Parathyroid adenoma (tissue), 2 donors: ENCODE data around the gene GNAZ.

Experiments used
- H2AFZ ChIP-seq: fragments of 300-600 bp; sonication (generic); one replicate; pipeline ENCODE4 v1.7.0; 2017; ENCODE audit warnings: antibody characterized with exemption, mild to moderate bottlenecking
- H3K27ac ChIP-seq: fragments of 300-600 bp; sonication (generic); one replicate; pipeline ENCODE4 v1.7.0; 2017
- H3K27me3 ChIP-seq: fragments of 300-600 bp; sonication (generic); one replicate; pipeline ENCODE4 v1.7.0; 2017; ENCODE audit warnings: low read length; ENCODE audit not compliant: control insufficient read depth, insufficient read depth
- H3K36me3 ChIP-seq: fragments of 300-600 bp; sonication (generic); one replicate; pipeline ENCODE4 v1.7.0; 2017; ENCODE audit warnings: low read length; ENCODE audit not compliant: control insufficient read depth, insufficient read depth
- H3K4me1 ChIP-seq: fragments of 300-600 bp; sonication (generic); one replicate; pipeline ENCODE4 v1.7.0; 2017; ENCODE audit warnings: control low read depth
- H3K4me2 ChIP-seq: fragments of 300-600 bp; sonication (generic); one replicate; pipeline ENCODE4 v1.7.0; 2017; ENCODE audit warnings: low read length
- H3K4me3 ChIP-seq: fragments of 300-600 bp; sonication (generic); one replicate; pipeline ENCODE4 v1.7.0; 2017; ENCODE audit warnings: low read depth, low read length
- H3K79me2 ChIP-seq: fragments of 300-600 bp; sonication (generic); one replicate; pipeline ENCODE4 v1.7.0; 2017; ENCODE audit warnings: control low read depth
- H3K9ac ChIP-seq: fragments of 300-600 bp; sonication (generic); one replicate; pipeline ENCODE4 v1.7.0; 2017; ENCODE audit warnings: mild to moderate bottlenecking
- H3K9me3 ChIP-seq: fragments of 300-600 bp; sonication (generic); one replicate; pipeline ENCODE4 v1.7.0; 2017; ENCODE audit warnings: low read length; ENCODE audit not compliant: control insufficient read depth
- TF ChIP-seq, protein P1 (sequence below): fragments of 300-600 bp; sonication (generic); IDR thresholded peaks from one replicate; pipeline ENCODE4 v1.7.0; 2017; ENCODE audit warnings: antibody characterized with exemption, mild to moderate bottlenecking
- donor health status: primary hyperparathyroidism.

The GNAZ gene

DNA sequence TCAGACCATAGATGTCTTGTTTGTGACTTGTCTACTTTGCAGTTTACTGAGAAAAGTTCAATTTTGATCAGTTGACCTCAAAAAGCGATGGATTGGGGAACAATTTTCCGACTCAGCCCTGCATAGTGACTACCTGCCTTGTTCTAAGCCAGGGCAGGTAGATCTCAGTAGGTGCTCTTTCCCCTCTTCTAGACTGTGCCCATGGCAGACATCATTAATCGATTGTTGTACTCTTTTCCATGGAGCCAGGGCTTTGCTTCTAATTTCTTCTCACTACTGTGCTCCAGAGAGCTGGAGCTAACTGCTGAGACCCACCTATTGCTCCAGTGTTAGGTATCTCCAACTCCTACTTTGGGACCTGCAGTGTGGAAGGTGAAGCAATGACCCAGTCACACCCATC is 84.8 kb downstream of the GNAZ start:
- Histone ChIP-seq H3K79me2 (no peaks in the 10 kb centered on the region), H3K36me3 (no peaks in the 10 kb centered on the region), H3K4me3 (no peak overlapping the region), H3K27me3 (no peaks in the 10 kb centered on the region), H3K4me2 (no peak overlapping the region), H3K9ac (no peak overlapping the region), H3K27ac (no peak overlapping the region), H3K4me1 (no peaks in the 10 kb centered on the region), H3K9me3 (no peaks in the 10 kb centered on the region), H2AFZ (no peak overlapping the region)
- TF ChIP-seq, protein P1, sequence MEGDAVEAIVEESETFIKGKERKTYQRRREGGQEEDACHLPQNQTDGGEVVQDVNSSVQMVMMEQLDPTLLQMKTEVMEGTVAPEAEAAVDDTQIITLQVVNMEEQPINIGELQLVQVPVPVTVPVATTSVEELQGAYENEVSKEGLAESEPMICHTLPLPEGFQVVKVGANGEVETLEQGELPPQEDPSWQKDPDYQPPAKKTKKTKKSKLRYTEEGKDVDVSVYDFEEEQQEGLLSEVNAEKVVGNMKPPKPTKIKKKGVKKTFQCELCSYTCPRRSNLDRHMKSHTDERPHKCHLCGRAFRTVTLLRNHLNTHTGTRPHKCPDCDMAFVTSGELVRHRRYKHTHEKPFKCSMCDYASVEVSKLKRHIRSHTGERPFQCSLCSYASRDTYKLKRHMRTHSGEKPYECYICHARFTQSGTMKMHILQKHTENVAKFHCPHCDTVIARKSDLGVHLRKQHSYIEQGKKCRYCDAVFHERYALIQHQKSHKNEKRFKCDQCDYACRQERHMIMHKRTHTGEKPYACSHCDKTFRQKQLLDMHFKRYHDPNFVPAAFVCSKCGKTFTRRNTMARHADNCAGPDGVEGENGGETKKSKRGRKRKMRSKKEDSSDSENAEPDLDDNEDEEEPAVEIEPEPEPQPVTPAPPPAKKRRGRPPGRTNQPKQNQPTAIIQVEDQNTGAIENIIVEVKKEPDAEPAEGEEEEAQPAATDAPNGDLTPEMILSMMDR = no peak

DNA sequence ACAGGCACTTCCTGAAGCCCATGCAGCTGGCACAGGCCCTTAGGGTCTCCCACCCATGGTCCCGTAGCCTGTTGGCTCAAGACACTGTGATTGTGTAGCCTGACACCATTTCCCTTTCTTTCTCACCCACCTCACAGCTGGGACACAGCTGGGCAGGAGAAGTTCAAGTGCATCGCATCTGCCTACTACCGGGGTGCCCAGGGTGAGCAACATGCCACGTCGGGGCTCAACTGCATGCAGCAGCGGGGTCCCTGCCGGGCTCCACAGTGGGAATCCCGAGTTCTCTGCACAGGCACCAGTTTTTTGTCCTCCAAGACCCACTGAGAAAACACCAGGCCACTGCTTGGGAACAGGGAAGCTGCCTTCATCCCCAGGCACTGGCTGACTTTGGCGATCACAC is 85.5 kb downstream of the GNAZ start:
- H3K4me1 ChIP-seq = no peaks in the 10 kb centered on the region
- TF ChIP-seq, protein P1 = no peak
- H3K79me2 ChIP-seq = no peaks in the 10 kb centered on the region
- H3K4me3 ChIP-seq = no peak overlapping the region
- H2AFZ ChIP-seq = no peak overlapping the region
- no peak overlapping the region for H3K9ac ChIP-seq
- no peak overlapping the region for H3K27ac ChIP-seq
- H3K4me2 ChIP-seq = no peak overlapping the region
- H3K9me3 ChIP-seq = no peaks in the 10 kb centered on the region
- H3K27me3 ChIP-seq = no peaks in the 10 kb centered on the region
- no peaks in the 10 kb centered on the region for H3K36me3 ChIP-seq

DNA sequence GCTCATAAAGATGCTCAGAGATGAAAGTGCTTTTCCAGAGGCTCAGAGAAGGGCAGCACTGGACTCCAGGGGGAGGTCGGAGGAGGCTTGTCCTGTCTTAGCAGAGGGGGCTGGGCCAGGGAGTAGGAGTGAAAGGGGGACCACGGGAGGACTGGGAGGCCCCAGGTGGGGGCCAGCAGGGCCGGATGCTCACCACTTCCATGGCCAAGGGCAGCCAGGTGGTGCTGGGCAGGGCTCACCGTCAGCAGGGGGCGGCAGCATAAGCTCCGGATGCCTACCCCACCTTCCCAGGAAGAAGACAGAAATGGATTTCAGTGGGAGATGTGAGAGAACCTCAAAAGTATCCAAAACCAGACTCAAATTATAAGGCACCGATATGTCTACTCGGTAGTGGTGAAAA is 86.0 kb downstream of the GNAZ start:
- H2AFZ ChIP-seq = no peak overlapping the region
- no peaks in the 10 kb centered on the region for H3K79me2 ChIP-seq
- no peak overlapping the region for H3K27ac ChIP-seq
- H3K9ac ChIP-seq = no peak overlapping the region
- no peaks in the 10 kb centered on the region for H3K36me3 ChIP-seq
- no peaks in the 10 kb centered on the region for H3K4me1 ChIP-seq
- H3K27me3 ChIP-seq = no peaks in the 10 kb centered on the region
- H3K9me3 ChIP-seq = no peaks in the 10 kb centered on the region
- H3K4me2 ChIP-seq = no peak overlapping the region
- TF ChIP-seq, protein P1 = no peak
- no peak overlapping the region for H3K4me3 ChIP-seq

DNA sequence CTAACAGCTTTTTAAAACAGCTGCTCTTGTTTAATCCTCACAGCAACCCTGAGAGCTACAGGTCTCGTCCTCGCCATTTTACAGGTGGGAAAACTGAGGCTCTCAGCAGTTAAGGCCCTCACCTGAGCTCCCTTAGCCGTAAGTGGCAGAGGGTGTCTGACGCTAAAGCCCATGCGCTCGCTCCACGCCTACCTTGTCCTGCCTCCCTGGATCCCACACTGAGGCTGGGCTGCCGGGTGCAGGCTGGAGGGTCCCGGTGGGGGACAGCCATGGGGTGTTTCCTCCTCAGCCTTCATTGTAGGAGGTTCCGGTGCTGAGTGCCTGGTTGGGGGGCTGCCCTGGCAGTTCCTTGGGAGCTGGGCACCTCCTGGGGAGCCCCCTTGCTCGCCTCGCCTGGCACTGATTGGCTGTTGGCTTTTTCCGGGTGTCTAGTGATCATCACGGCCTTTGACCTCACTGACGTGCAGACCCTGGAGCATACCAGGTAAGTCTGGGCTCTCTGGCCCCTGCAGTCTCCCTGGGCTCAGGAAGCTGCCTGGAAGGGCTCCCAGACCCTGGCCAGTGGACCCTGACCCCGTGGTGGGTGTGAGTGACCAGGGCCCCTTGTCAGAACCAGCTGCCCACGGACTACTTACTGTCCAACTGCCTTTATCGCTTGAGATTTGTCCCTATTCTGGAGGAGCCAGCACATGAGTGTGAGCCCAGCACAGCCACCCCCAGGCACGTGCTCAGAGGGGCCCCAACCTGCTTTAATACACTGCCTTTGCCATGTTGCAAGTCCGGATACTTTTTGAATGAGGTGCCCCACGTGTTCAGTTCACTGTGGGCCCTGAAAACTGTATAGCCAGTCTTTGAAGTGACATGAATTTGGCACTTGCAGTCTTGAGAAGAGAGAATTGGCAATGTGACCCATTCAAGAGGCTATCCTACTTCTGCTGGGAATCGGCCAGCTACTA is 87.5 kb downstream of the GNAZ start:
- H3K27me3 ChIP-seq = no peaks in the 10 kb centered on the region
- H3K27ac ChIP-seq = no peak overlapping the region
- no peak overlapping the region for H3K4me2 ChIP-seq
- TF ChIP-seq, protein P1 = no peak
- no peaks in the 10 kb centered on the region for H3K9me3 ChIP-seq
- H3K4me1 ChIP-seq = no peaks in the 10 kb centered on the region
- H3K36me3 ChIP-seq = no peaks in the 10 kb centered on the region
- H3K79me2 ChIP-seq = no peaks in the 10 kb centered on the region
- no peak overlapping the region for H3K9ac ChIP-seq
- H2AFZ ChIP-seq = no peak overlapping the region
- no peak overlapping the region for H3K4me3 ChIP-seq
